GM12873 (cell line): Measurements from ENCODE around the gene PRICKLE2.

Experiments
- CTCF ChIP-seq: IDR thresholded peaks from 2 replicates; pipeline ENCODE4 v1.5.1; 2012; ENCODE audit warnings: low read depth, mild to moderate bottlenecking, moderate library complexity, low read length, control low read depth; ENCODE audit not compliant: insufficient read depth; ENCODE audit errors: missing control alignments

The PRICKLE2 gene

GRCh38 chr3:64267721-64268604 lies 42.7 kb upstream of the PRICKLE2 start:
- no peak for TF ChIP-seq CTCF

GRCh38 chr3:64266983-64267382 lies 41.7 kb upstream of the PRICKLE2 start:
- TF ChIP-seq CTCF = no peak

DNA sequence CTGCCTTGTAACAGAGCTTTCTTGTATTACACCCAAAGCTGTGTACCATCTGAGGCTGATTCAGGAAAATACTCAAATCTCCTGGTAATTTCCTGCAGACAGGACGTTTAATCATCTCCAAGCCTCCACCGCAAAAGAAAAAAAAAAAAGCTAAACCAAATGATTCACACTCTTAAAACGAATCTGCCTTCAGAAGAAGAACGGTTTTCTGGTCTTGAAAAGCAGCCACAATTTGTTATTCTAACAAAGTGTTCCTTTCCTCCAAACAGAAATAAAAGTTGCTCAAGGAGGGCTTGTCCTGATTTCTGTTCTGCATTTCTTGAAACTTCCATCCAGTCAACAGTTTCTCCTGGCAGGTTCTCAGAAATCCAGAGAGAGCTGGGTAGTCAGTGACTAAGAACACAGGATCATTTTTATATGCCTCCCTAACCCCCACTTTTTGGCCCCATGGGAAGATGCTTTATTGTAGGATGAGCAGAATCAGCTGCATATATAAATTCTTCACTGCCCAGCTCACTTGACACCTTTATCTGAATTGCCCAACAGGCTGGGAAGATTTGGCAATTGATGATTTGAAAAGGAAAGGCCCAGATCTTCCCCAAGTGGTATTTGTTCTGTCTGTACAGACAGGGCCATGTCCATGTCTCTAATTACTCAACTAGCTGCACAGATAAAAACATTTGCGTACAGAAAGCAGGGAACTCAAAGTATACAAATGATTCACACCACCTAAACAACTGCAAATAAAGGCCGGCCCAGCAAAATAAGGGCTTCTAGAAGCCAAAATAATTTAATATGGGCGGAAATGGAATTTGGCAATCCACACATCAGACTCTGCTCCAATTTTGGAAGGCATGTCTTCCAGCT lies 41.0 kb upstream of the PRICKLE2 start:
- TF ChIP-seq CTCF = no peak

GRCh38 chr3:64265646-64266045 lies 40.4 kb upstream of the PRICKLE2 start:
- TF ChIP-seq CTCF = no peak

GRCh38 chr3:64264501-64265109 lies 39.3 kb upstream of the PRICKLE2 start:
- no peak for TF ChIP-seq CTCF

GRCh38 chr3:64262574-64263114 lies 37.4 kb upstream of the PRICKLE2 start:
- TF ChIP-seq CTCF = no peak
